ENCODE measurements around the gene UBTD2.

UBTD2 gene

GRCh38 chr5:172188033-172188892 lies 95.3 kb downstream of the UBTD2 start, which contains the start of gene STK10 (continued):
- no peak; the same call in 1 of the 2 replicates for TF ChIP-seq ZNF561 (tag by site-specific recombination; IDR thresholded peaks at IDR 0.05; ENCODE audit: borderline replicate concordance)
- no peak for TF ChIP-seq ZNF658 (tag by site-specific recombination; IDR thresholded peaks at IDR 0.05)
- TF ChIP-seq OVOL3 (tag by site-specific recombination; IDR thresholded peaks at IDR 0.05): 0 out of 2 replicates have a peak, but pooled peaks have one; percentile 13
- TF ChIP-seq, protein P1, sequence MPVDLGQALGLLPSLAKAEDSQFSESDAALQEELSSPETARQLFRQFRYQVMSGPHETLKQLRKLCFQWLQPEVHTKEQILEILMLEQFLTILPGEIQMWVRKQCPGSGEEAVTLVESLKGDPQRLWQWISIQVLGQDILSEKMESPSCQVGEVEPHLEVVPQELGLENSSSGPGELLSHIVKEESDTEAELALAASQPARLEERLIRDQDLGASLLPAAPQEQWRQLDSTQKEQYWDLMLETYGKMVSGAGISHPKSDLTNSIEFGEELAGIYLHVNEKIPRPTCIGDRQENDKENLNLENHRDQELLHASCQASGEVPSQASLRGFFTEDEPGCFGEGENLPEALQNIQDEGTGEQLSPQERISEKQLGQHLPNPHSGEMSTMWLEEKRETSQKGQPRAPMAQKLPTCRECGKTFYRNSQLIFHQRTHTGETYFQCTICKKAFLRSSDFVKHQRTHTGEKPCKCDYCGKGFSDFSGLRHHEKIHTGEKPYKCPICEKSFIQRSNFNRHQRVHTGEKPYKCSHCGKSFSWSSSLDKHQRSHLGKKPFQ (tag by site-specific recombination; IDR thresholded peaks at IDR 0.05): peak; percentile 69; the same call in 1 of the 2 replicates
- TF ChIP-seq REPIN1 (tag by site-specific recombination; IDR thresholded peaks at IDR 0.05; ENCODE audit: low read depth): no peak
- peak; percentile 79 for TF ChIP-seq ZNF24 (tag by site-specific recombination; IDR thresholded peaks at IDR 0.05)
- TF ChIP-seq, protein P2, sequence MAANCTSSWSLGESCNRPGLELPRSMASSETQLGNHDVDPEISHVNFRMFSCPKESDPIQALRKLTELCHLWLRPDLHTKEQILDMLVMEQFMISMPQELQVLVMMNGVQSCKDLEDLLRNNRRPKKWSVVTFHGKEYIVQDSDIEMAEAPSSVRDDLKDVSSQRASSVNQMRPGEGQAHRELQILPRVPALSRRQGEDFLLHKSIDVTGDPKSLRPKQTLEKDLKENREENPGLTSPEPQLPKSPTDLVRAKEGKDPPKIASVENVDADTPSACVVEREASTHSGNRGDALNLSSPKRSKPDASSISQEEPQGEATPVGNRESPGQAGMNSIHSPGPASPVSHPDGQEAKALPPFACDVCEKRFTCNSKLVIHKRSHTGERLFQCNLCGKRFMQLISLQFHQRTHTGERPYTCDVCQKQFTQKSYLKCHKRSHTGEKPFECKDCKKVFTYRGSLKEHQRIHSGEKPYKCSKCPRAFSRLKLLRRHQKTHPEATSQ (tag by site-specific recombination; IDR thresholded peaks at IDR 0.05): peak; percentile 91; the same call in 1 of the 2 replicates
- peak; percentile 68; the same call in 1 of the 2 replicates for TF ChIP-seq SP7 (tag by site-specific recombination; IDR thresholded peaks at IDR 0.05)
- TF ChIP-seq TCF7L2 (IDR thresholded peaks at IDR 0.05; ENCODE audit: borderline replicate concordance, low read depth, low read length): no peak
- peak; percentile 80; the same call in 1 of the 2 replicates for TF ChIP-seq ZBTB48 (tag by site-specific recombination; IDR thresholded peaks at IDR 0.05)
- TF ChIP-seq ZNF596 (tag by site-specific recombination; IDR thresholded peaks at IDR 0.05): peak; percentile 51
- TF ChIP-seq, protein P3, sequence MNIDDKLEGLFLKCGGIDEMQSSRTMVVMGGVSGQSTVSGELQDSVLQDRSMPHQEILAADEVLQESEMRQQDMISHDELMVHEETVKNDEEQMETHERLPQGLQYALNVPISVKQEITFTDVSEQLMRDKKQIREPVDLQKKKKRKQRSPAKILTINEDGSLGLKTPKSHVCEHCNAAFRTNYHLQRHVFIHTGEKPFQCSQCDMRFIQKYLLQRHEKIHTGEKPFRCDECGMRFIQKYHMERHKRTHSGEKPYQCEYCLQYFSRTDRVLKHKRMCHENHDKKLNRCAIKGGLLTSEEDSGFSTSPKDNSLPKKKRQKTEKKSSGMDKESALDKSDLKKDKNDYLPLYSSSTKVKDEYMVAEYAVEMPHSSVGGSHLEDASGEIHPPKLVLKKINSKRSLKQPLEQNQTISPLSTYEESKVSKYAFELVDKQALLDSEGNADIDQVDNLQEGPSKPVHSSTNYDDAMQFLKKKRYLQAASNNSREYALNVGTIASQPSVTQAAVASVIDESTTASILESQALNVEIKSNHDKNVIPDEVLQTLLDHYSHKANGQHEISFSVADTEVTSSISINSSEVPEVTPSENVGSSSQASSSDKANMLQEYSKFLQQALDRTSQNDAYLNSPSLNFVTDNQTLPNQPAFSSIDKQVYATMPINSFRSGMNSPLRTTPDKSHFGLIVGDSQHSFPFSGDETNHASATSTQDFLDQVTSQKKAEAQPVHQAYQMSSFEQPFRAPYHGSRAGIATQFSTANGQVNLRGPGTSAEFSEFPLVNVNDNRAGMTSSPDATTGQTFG (tag by site-specific recombination; IDR thresholded peaks at IDR 0.05; ENCODE audit: borderline replicate concordance): no peak
- TF ChIP-seq ZNF112 (tag by site-specific recombination; IDR thresholded peaks at IDR 0.05): no peak
- no peak for TF ChIP-seq ZNF48 (tag by site-specific recombination; IDR thresholded peaks at IDR 0.05)
- no peak for TF ChIP-seq SETDB1 (IDR thresholded peaks at IDR 0.05; ENCODE audit: insufficient read length, low read length)
- TF ChIP-seq, protein P4, sequence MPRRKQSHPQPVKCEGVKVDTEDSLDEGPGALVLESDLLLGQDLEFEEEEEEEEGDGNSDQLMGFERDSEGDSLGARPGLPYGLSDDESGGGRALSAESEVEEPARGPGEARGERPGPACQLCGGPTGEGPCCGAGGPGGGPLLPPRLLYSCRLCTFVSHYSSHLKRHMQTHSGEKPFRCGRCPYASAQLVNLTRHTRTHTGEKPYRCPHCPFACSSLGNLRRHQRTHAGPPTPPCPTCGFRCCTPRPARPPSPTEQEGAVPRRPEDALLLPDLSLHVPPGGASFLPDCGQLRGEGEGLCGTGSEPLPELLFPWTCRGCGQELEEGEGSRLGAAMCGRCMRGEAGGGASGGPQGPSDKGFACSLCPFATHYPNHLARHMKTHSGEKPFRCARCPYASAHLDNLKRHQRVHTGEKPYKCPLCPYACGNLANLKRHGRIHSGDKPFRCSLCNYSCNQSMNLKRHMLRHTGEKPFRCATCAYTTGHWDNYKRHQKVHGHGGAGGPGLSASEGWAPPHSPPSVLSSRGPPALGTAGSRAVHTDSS (tag by site-specific recombination; IDR thresholded peaks at IDR 0.05): no peak
- TF ChIP-seq YY2 (tag by site-specific recombination; IDR thresholded peaks at IDR 0.05): no peak
- TF ChIP-seq ZNF558 (tag by site-specific recombination; IDR thresholded peaks at IDR 0.05): no peak
- no peak for TF ChIP-seq ZNF155 (tag by site-specific recombination; IDR thresholded peaks at IDR 0.05)
- TF ChIP-seq ZBTB26 (tag by site-specific recombination; optimal IDR thresholded peaks at IDR 0.05): peak; percentile 91
- TF ChIP-seq ZNF623 (tag by site-specific recombination; IDR thresholded peaks at IDR 0.05): no peak
- peak; percentile 63 for TF ChIP-seq ZNF660 (tag by site-specific recombination; IDR thresholded peaks at IDR 0.05)
- TF ChIP-seq, protein P5, sequence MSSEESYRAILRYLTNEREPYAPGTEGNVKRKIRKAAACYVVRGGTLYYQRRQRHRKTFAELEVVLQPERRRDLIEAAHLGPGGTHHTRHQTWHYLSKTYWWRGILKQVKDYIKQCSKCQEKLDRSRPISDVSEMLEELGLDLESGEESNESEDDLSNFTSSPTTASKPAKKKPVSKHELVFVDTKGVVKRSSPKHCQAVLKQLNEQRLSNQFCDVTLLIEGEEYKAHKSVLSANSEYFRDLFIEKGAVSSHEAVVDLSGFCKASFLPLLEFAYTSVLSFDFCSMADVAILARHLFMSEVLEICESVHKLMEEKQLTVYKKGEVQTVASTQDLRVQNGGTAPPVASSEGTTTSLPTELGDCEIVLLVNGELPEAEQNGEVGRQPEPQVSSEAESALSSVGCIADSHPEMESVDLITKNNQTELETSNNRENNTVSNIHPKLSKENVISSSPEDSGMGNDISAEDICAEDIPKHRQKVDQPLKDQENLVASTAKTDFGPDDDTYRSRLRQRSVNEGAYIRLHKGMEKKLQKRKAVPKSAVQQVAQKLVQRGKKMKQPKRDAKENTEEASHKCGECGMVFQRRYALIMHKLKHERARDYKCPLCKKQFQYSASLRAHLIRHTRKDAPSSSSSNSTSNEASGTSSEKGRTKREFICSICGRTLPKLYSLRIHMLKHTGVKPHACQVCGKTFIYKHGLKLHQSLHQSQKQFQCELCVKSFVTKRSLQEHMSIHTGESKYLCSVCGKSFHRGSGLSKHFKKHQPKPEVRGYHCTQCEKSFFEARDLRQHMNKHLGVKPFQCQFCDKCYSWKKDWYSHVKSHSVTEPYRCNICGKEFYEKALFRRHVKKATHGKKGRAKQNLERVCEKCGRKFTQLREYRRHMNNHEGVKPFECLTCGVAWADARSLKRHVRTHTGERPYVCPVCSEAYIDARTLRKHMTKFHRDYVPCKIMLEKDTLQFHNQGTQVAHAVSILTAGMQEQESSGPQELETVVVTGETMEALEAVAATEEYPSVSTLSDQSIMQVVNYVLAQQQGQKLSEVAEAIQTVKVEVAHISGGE (tag by site-specific recombination; conservative IDR thresholded peaks at IDR 0.05; ENCODE audit: low read depth): peak; percentile 72; the same call in 1 of the 2 replicates
- TF ChIP-seq, protein P6, sequence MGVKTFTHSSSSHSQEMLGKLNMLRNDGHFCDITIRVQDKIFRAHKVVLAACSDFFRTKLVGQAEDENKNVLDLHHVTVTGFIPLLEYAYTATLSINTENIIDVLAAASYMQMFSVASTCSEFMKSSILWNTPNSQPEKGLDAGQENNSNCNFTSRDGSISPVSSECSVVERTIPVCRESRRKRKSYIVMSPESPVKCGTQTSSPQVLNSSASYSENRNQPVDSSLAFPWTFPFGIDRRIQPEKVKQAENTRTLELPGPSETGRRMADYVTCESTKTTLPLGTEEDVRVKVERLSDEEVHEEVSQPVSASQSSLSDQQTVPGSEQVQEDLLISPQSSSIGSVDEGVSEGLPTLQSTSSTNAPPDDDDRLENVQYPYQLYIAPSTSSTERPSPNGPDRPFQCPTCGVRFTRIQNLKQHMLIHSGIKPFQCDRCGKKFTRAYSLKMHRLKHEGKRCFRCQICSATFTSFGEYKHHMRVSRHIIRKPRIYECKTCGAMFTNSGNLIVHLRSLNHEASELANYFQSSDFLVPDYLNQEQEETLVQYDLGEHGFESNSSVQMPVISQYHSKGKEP (tag by site-specific recombination; IDR thresholded peaks at IDR 0.05): 0 out of 2 replicates have a peak, but pooled peaks have one; percentile 29
- no peak for TF ChIP-seq ZNF169 (tag by site-specific recombination; IDR thresholded peaks at IDR 0.05)
